ENCODE data around the gene SV2B.

SV2B gene

DNA sequence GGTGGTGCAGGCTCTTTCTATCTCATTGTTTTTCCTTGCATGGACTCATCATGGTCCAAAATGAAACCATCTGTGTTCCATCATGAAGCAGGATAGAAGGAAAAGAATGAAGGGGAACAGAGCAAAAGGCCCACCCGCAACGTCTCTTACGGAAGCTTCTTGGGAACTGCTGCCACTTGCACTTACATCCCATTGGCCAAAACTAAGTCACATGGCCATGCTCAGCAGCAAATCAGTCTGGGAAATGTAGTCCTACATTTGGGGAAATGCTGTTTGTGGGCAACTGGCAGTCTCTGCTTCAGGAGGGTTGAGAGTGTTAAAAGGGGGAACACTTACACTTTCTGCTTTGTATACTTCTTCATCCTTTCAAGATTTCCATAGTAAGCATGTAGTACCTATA, 191.6 kb downstream of the SV2B start:
- TF ChIP-seq, protein P1, sequence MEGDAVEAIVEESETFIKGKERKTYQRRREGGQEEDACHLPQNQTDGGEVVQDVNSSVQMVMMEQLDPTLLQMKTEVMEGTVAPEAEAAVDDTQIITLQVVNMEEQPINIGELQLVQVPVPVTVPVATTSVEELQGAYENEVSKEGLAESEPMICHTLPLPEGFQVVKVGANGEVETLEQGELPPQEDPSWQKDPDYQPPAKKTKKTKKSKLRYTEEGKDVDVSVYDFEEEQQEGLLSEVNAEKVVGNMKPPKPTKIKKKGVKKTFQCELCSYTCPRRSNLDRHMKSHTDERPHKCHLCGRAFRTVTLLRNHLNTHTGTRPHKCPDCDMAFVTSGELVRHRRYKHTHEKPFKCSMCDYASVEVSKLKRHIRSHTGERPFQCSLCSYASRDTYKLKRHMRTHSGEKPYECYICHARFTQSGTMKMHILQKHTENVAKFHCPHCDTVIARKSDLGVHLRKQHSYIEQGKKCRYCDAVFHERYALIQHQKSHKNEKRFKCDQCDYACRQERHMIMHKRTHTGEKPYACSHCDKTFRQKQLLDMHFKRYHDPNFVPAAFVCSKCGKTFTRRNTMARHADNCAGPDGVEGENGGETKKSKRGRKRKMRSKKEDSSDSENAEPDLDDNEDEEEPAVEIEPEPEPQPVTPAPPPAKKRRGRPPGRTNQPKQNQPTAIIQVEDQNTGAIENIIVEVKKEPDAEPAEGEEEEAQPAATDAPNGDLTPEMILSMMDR (IDR thresholded peaks at IDR 0.05): no peak

DNA sequence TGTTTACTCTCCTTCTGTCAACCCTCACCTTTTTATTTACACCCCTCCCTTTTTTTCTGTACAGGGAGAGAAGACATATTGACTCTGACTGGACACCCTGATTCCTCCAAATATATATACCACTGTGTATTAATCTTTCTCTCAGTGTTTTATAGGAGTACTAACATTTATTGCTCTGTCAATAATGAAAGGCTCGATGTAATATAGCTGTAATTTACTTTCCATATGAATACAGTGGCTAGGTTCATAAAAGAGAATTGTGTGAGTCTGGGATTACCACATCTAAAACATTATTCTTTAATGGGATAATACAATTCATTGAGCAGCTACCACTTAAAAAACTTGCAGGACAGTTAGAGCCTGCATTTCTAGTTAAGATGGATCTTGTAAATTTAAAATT, 194.3 kb downstream of the SV2B start:
- TF ChIP-seq, protein P1 (IDR thresholded peaks at IDR 0.05): no peak

DNA sequence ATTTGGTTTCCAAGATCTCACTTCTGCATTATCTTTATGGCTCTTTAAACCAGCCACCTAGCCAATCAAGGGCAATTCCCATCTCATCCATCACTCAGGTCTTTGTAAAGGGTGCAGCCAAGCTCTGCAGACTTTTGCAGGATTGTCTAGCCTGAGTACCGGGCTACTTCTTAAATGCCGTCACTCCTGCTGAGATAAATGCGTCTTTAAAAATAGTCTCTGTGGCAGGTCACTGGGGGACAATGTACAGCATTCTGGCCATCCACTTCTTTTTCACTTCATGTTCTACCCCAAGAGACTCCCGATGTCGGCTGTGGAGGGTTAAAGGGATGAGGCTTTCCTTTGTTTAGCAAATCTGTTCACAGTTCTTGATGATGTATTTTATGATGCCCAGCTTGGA, 194.7 kb downstream of the SV2B start:
- TF ChIP-seq, protein P1 (IDR thresholded peaks at IDR 0.05): no peak

DNA sequence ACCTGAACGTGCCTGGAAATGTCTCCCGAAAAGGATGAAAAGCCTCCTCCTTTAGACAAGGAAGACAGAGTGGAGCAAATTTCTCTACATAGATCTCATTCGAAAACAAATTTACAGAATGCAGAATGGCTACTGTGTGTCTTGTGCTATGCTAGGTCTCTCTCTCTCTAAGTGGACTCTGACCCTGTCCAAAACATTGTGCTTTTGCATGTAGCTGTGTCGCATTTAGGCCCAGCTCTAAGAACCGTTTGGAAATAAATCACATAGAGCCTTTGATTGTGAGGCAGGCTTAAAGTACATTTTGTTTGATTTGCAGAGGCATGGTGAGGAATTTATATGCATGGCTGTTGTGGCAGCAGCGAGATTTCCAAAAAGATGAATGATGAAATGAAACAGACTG, 198.0 kb downstream of the SV2B start:
- TF ChIP-seq, protein P1 (IDR thresholded peaks at IDR 0.05): no peak

DNA sequence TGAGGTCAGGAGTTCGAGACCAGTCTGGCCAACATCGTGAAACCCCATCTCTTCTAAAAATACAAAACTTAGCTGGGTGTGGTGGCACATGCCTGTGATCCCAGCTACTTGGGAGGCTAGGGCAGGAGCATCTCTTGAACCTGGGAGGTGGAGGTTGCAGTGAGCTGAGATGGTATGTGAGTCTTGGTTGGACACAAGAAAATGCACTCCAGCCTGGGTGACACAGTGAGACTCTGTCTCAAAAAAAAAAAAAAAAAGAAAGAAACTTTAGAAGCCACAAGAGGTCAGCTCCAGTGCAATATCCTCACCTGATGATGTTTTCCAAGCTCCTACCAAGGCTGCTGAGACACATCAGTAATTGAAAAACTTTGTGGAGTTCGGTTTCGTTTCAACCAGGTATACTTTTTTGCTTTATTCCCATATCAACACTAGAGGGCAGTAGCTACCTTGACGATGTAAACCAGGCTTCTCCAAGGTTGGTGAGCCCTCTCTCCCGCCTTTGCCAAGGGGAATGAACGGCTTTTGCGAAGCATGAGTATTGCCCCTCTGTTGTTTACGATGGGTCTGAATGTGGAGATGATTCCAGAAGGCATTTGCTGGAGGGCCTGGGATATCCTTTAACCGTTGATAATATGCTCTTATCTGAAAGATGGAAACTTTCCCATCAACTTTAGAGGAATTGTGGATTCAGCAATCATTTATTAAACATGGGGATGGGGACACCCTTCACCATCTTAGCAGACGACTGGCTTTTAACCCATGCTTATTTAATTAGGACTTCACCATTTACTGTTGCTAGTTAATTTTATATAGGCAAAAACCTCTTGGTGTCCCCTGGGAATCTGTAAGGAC, 202.8 kb downstream of the SV2B start:
- TF ChIP-seq, protein P1 (IDR thresholded peaks at IDR 0.05): peak; percentile 75

DNA sequence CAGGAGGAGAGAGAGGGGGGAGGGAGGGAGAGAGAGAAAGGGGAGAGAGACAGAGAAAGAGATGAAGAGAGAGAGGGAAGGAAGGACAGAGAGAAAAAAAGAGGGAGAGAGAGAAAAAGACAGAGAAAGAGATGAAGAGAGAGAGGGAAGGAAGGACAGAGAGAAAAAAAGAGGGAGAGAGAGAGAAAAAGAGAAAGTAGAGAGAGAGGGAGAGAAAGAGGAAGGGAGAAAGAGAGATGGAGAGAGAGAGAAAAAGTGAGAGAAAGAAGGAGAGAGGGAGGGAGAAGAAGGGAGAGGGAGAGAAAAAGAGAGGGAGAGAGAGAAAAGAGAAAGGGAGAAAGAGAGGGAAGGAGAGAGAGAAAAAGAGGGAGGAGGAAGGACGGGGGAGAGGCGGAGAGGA, 204.2 kb downstream of the SV2B start:
- TF ChIP-seq, protein P1 (IDR thresholded peaks at IDR 0.05): no peak

DNA sequence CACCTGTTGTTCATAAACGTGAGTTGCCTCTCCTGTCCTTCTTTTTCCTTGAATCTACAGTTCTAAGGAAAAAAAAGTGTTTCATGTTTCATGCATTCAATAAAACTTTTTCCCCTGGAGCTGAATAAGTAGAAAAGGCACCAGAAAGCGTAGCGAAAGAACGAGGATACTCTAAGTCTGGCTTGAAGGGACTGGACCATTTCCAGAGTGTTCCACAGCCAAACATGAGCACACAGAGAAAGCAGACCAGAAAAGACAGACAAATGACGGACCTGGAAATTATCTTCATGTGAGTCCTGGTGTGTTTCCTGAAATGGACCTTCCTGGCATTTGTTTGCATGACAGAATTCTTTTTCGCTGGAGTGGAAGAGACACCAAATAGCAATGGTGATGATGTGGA, 204.7 kb downstream of the SV2B start:
- TF ChIP-seq, protein P1 (IDR thresholded peaks at IDR 0.05): no peak

Measured in LNCAP (cell line).